OCI-LY7 (cell line): ENCODE results near the gene ZNF600. TPM values are rescaled to one million over a fixed set of nuclear protein-coding genes. Genes with fewer than 3 reads are reported as not detected.
"Not testable (repeated sequence)": the region's sequence is repeated elsewhere in the genome, so short reads cannot be mapped to it uniquely, and the experiment has no call there.

ENCODE experiments used
- BruUV-seq: library from RNA; stranded (reverse); fragments of 400-500 nt; replicated peaks from 2 replicates; lab custom pipeline; 2021; lab: Mats Ljungman, UMichigan
- CTCF ChIA-PET: fragments of 300-600 bp; sonication (Branson Sonifier 250); formaldehyde crosslinking; loops from one replicate; lab custom pipeline; 2022; ENCODE audit warnings: antibody characterized with exemption; ENCODE audit not compliant: unreplicated experiment; lab: Charles Lee
- POLR2A ChIA-PET: fragments of 300-600 bp; sonication (Branson Sonifier 250); formaldehyde crosslinking; loops from one replicate; lab custom pipeline; 2022; ENCODE audit warnings: antibody characterized with exemption; lab: Charles Lee
- DNase-seq: peaks from one replicate; pipeline ENCODE4 v3.0.0-alpha.2; 2015; ENCODE audit warnings: low spot score
- H2AFZ ChIP-seq: fragments of 200-600 bp; sonication (generic), shearing (Covaris generic); 2 replicates; pipeline ENCODE4 v1.6.1; 2014; ENCODE audit warnings: mild to moderate bottlenecking, antibody characterized with exemption, low read length, moderate library complexity
- H3K27ac ChIP-seq: fragments of 200-600 bp; sonication (generic); 2 replicates; pipeline ENCODE4 v1.5.1; 2014; ENCODE audit warnings: mixed run types, low read depth, mild to moderate bottlenecking, moderate library complexity, low read length, inconsistent platforms; ENCODE audit not compliant: poor library complexity, severe bottlenecking
- H3K36me3 ChIP-seq: fragments of 200-600 bp; sonication (generic); 2 replicates; pipeline ENCODE4 v1.6.1; 2014; ENCODE audit warnings: mild to moderate bottlenecking, antibody characterized with exemption, low read length, moderate library complexity, mixed read lengths; ENCODE audit not compliant: insufficient read depth
- H3K4me1 ChIP-seq: fragments of 200-600 bp; sonication (generic); 2 replicates; pipeline ENCODE4 v1.5.1; 2014; ENCODE audit warnings: mild to moderate bottlenecking, low read length; ENCODE audit not compliant: insufficient read depth, poor library complexity, severe bottlenecking
- H3K4me2 ChIP-seq: fragments of 200-600 bp; sonication (generic); 2 replicates; pipeline ENCODE4 v1.6.1; 2014; ENCODE audit warnings: mild to moderate bottlenecking, low read length
- H3K4me3 ChIP-seq: fragments of 200-600 bp; sonication (generic); 2 replicates; pipeline ENCODE4 v1.5.1; 2014; ENCODE audit warnings: mild to moderate bottlenecking, low read depth, low read length; ENCODE audit not compliant: poor library complexity, severe bottlenecking
- H3K79me2 ChIP-seq: fragments of 200-600 bp; sonication (generic); 2 replicates; pipeline ENCODE4 v1.6.1; 2016; ENCODE audit warnings: low read depth, mild to moderate bottlenecking, low read length, moderate library complexity, mixed read lengths; ENCODE audit not compliant: insufficient read depth
- H3K9me2 ChIP-seq: fragments of 200-600 bp; sonication (generic); 2 replicates; pipeline ENCODE4 v1.6.1; 2016; ENCODE audit warnings: mild to moderate bottlenecking, low read length, mixed read lengths; ENCODE audit not compliant: insufficient read depth
- H3K9me3 ChIP-seq: fragments of 200-600 bp; sonication (generic); 2 replicates; pipeline ENCODE4 v1.6.1; 2014; ENCODE audit warnings: mild to moderate bottlenecking, mixed run types, low read length, mixed read lengths
- H4K20me1 ChIP-seq: fragments of 200-600 bp; sonication (generic); 2 replicates; pipeline ENCODE4 v1.6.1; 2014; ENCODE audit warnings: mild to moderate bottlenecking, antibody characterized with exemption, low read length, moderate library complexity, mixed read lengths; ENCODE audit not compliant: insufficient read depth
- CTCF ChIP-seq: fragments of 200-600 bp; sonication (generic); conservative IDR thresholded peaks from 2 replicates; pipeline ENCODE4 v1.5.1; 2014; ENCODE audit warnings: mild to moderate bottlenecking, antibody characterized with exemption, low read length, moderate library complexity, mixed read lengths
- EZH2phosphoT487 ChIP-seq: fragments of 200-600 bp; sonication (generic); IDR thresholded peaks from 2 replicates; pipeline ENCODE4 v1.6.1; 2018; ENCODE audit warnings: low read depth, borderline replicate concordance, mild to moderate bottlenecking, mixed run types, antibody characterized with exemption, low read length, moderate library complexity, mixed read lengths
- intact Hi-C: fragments of 100-400 bp; cut with micrococcal nuclease; formaldehyde crosslinking; loops from one replicate; pipeline ENCODE4 v1.10.0; 2022; ENCODE audit not compliant: unreplicated experiment
- total RNA-seq, 2 experiments: library from RNA; depleted of rRNA in 1 of 2; stranded (reverse); fragments of >200 nt in 1 of 2; shearing (Covaris generic) in 1 of 2; gene quantifications; 2 replicates each; pipeline ENCODE4 v1.2.3, GENCODE V29; 2014 to 2022

Gene ZNF600
- total RNA-seq, 2 experiments from 2014 or later = 4.6 to 8.5 TPM

- no peaks in the 10 kb centered on the region for H3K79me2 ChIP-seq
- intact Hi-C loops = no loop called here
- H4K20me1 ChIP-seq = no peaks in the 10 kb centered on the region
- no peaks in the 10 kb centered on the region for H3K9me2 ChIP-seq
- no peaks in the 10 kb centered on the region for H3K4me1 ChIP-seq
- H3K27ac ChIP-seq = no peak overlapping the region
- H2AFZ ChIP-seq = no peak overlapping the region
- H3K36me3 ChIP-seq = no peaks in the 10 kb centered on the region
- ChIA-PET CTCF (no interaction called here), POLR2A (no interaction called here)
- no peak for TF ChIP-seq CTCF
- no peak for TF ChIP-seq EZH2phosphoT487
- H3K4me3 ChIP-seq = no peak overlapping the region
- H3K4me2 ChIP-seq = no peak overlapping the region
- DNase-seq = no peak
- BruUV-seq = no TSS peak
- peaks cover 3% of the 10 kb centered on the region; the same call in 1 of the 2 replicates for H3K9me3 ChIP-seq
Observed at GRCh38 chr19:52825765-52826164, 39.2 kb upstream of the ZNF600 start.

- Histone ChIP-seq H2AFZ (no peak overlapping the region), H3K4me2 (no peak overlapping the region), H4K20me1 (no peaks in the 10 kb centered on the region), H3K4me3 (no peak overlapping the region), H3K27ac (no peak overlapping the region), H3K36me3 (no peaks in the 10 kb centered on the region), H3K9me2 (no peaks in the 10 kb centered on the region), H3K79me2 (no peaks in the 10 kb centered on the region), H3K9me3 (peaks cover 3% of the 10 kb centered on the region; the same call in 1 of the 2 replicates), H3K4me1 (no peaks in the 10 kb centered on the region)
- intact Hi-C loops = loop anchor here (5.0 kb wide), 1 partner anchor 34 kb away; the partner anchor contains the start of gene ZNF468
- CTCF ChIA-PET = no interaction called here
- TF ChIP-seq CTCF = no peak
- no peak for TF ChIP-seq EZH2phosphoT487
- DNase-seq = no peak
- POLR2A ChIA-PET = interaction anchor here (0.6 kb wide), 2 partner anchors 15 to 19 kb away, joined by 3 to 4 read pairs; no protein-coding TSS in a partner anchor
- no TSS peak for BruUV-seq
Observed at GRCh38 chr19:52823676-52824075, 37.1 kb upstream of the ZNF600 start.

- H3K4me1 ChIP-seq, H3K79me2 ChIP-seq, H4K20me1 ChIP-seq, H3K27ac ChIP-seq, H3K9me3 ChIP-seq, H3K9me2 ChIP-seq, CTCF ChIA-PET: not testable (repeated sequence)
- peaks cover 20% of the 10 kb centered on the region for H3K36me3 ChIP-seq
- H3K4me3 ChIP-seq = peak within 1 kb of the TSS; percentile 87
- POLR2A ChIA-PET = interaction anchor here (1.0 kb wide), 1 partner anchor 33 kb away, joined by 3 read pairs; no protein-coding TSS in a partner anchor
- intact Hi-C loops = loop anchor here (5.0 kb wide), 1 partner anchor 36 kb away; the partner anchor contains the start of gene ZNF468
- peak within 1 kb of the TSS; percentile 90 for H3K4me2 ChIP-seq
- BruUV-seq = TSS peak; percentile 72
- peak; percentile 66 for DNase-seq
- H2AFZ ChIP-seq = peak within 1 kb of the TSS; percentile 73
Observed at GRCh38 chr19:52821204-52821960, 34.8 kb upstream of the ZNF600 start, which contains the start of gene ZNF28. Gene ZNF28 (minus strand): TSS chr19:52821633. CDS start chr19:52817958, 3,675 bp downstream.

GRCh38 chr19:52820472-52821203 is 34.0 kb upstream of the ZNF600 start:
- BruUV-seq, H3K9me3 ChIP-seq, H3K79me2 ChIP-seq, H4K20me1 ChIP-seq, H3K4me1 ChIP-seq, H2AFZ ChIP-seq, H3K9me2 ChIP-seq, CTCF ChIA-PET, H3K27ac ChIP-seq, POLR2A ChIA-PET: not testable (repeated sequence)
- peak; percentile 18 for DNase-seq
- peaks cover 28% of the 10 kb centered on the region for H3K36me3 ChIP-seq
- intact Hi-C loops = loop anchor here (5.0 kb wide), 1 partner anchor 37 kb away; the partner anchor contains the start of gene ZNF468
- H3K4me3 ChIP-seq = peak overlapping the region; percentile 87
- peak overlapping the region; percentile 90 for H3K4me2 ChIP-seq
